Upper lobe of left lung (tissue), 4 donors: Measurements from ENCODE around the gene ETS1.

Experiments
- CTCF ChIP-seq, 6 experiments: fragments of 450-650 bp in 4 of 6; fragments of 200-600 bp in 2 of 6; sonication (generic) in 2 of 6; IDR thresholded peaks; one replicate each; pipeline ENCODE4 v1.5.1; 2016 to 2019; ENCODE audit warnings: antibody characterized with exemption in 6 of 6
- EP300 ChIP-seq, 4 donors: sonication (generic); formaldehyde crosslinking; IDR thresholded peaks; one replicate each; pipeline ENCODE4 v1.5.1; 2017; ENCODE audit warnings: antibody characterized with exemption in 4 of 4, control low read depth in 2 of 4
- POLR2A ChIP-seq, 4 donors: fragments of 450-650 bp; IDR thresholded peaks; one replicate each; pipeline ENCODE4 v1.5.1; 2016 to 2017; ENCODE audit warnings: antibody characterized with exemption in 4 of 4, mild to moderate bottlenecking in 2 of 4
- POLR2AphosphoS5 ChIP-seq, 2 donors: sonication (generic); formaldehyde crosslinking; IDR thresholded peaks; one replicate each; pipeline ENCODE4 v1.5.1; 2017; ENCODE audit warnings: antibody characterized with exemption in 2 of 2

GRCh38 chr11:128488471-128488870 is 98.9 kb downstream of the ETS1 start:
- TF ChIP-seq CTCF (IDR thresholded peaks at IDR 0.05) (no peak), POLR2AphosphoS5 (IDR thresholded peaks at IDR 0.05) (peak in 1 of 2 donors; percentile 44), POLR2A (IDR thresholded peaks at IDR 0.05) (no peak), EP300 (IDR thresholded peaks at IDR 0.05) (no peak)
